GM19023 (cell line): ENCODE measurements around the gene KIFBP.
"Not testable (repeated sequence)": the region's sequence is repeated elsewhere in the genome, so short reads cannot be mapped to it uniquely, and the experiment has no call there.

ENCODE experiments used
- ATAC-seq: cut with Tn5 transposase; IDR thresholded peaks from one replicate; pipeline ENCODE4 v1.9.1; 2021; ENCODE audit warnings: mild to moderate bottlenecking, moderate library complexity; ENCODE audit not compliant: unreplicated experiment

KIFBP gene

DNA sequence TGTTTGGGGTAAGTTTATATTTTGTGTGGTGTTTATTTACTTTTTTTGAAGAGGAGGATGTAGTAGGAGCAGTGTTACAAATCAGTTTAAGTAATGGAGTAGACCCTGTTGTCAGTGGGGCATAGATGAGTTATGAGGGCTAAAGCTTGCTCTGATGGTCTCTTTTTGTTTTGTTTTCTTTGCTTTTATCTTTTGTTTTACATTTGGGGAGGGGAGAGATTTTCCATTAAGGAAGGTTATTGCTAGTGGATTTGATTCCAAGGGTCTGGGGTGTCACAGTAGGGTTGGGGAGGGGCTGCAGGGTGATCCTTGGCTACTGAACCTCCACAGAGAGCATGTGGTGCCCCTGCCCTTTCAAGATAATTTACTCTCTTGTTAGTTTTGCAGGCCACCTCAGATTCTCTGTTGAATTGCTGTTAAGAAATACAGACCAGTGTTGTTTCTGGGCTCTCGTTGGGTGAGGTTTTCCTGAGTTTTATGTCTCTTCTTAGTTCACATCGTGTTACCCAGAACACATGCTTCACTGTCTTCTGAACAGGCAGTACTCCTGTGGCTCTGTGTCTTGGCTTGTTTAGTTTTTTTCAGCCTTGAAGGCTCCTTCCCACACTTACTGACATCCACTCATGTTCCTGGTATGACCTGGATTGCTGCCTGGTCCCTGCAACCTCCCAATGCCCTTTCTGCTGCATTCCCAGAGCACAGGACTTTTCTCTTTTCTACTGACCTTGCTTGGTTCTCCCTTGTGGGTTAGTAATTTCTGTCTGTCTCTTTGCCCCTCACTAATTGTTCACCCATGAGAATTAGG, 4.2 kb downstream of the KIFBP start:
- ATAC-seq: no peak

DNA sequence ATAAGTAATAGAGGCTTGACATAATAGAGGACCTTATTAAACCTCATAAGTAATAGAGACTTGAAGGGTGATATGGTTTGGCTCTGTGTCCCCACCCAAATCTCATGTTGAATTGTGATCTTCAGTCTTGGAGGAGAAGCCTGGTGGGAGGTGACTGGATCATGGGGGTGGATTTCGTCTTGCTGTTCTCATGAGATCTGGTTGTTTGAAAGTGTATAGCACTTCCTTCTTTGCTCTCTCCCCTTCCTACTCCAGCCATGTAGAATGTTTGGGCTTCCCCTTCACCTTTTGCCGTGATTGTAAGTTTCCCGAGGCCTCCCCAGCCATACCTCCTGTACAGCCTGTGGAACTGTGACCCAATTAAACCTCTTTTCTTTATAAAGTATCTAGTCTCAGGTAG, 8.6 kb downstream of the KIFBP start:
- ATAC-seq: peak; percentile 22

DNA sequence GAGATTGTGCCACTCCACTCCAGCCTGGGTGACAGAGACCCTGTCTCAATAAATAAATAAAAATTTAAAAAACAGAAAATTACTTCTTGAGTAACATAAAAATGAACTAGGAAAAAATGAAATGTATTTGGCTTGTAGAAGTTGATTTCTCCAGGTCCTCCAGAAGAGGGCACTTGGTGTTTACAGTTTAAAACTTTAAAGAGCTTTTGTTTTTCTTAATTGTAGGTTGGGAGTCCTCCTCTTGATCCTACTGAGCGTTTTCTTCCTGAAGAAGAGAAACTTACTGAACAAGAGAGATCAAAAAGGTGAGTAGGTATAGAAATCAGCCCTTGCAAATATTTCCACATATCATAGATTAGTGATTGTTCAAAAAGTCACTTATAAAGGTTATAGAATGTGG, 16.2 kb downstream of the KIFBP start:
- ATAC-seq: no peak

DNA sequence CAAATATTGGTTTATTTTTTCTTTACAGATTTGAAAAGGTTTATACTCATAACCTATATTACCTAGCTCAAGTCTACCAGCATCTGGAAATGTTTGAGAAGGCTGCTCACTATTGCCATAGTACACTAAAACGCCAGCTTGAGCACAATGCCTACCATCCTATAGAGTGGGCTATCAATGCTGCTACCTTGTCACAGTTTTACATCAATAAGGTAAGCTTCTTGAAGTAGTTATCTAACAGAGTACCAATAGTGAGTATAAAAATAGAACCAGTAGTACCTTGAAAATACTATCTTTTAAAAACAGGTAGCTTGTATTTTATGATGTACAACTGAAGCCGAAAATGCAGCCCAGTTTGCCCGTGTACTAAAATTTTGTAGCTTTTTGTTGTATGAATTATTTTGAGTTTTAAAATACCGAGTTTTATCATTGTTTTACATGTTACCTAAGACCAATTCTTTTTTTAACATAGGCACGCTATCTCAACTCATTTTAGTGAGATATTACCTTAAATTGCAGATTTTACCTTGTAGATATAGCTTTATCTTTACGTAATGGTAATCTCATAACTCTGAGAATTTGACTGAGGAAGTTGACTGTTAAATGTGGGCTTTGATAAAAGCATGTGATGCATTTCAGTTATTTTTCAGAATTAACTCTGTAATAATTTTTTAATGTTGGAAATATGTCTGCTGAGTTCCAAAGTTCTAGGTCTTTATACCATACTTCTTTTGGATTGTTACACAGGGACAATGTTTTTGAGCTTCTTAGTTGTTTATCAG, 17.3 kb downstream of the KIFBP start:
- no peak for ATAC-seq

DNA sequence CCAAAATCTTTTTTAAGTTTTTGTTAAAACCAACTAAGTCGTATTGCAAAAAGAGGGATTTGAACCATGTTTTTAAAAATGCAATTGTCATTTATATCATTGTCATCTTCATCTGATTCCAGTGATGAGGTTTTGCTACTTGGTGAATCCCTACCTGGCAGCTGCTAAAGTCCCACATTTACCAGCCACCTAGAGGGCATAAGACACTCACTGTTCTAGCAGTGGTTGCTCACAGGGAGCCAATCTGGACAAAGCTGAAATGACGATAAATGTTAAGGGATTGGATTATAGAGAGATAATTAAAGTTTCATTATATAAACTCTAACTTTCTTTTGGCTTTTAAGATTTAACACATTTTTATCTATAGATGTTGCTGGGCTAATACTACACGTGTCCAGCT, 18.7 kb downstream of the KIFBP start:
- no peak for ATAC-seq

DNA sequence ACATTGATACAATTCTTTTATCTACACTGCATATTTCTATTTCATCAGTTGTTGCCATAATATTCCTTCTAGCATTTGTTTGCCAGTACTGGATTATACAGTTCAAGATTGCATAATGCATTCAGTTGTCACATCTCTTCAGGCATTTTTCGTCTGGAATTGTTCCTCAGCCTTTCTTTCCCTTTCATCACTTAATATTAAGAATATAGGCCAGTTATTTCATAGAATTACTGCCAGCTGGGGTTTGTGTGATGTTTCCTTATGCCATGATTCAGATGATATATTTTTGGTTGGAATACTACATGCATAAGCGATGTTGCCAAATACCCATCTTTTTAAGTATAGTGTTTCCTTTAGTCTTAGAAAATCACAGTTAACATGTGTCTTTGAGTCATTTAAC, 20.8 kb downstream of the KIFBP start:
- ATAC-seq: no peak

DNA sequence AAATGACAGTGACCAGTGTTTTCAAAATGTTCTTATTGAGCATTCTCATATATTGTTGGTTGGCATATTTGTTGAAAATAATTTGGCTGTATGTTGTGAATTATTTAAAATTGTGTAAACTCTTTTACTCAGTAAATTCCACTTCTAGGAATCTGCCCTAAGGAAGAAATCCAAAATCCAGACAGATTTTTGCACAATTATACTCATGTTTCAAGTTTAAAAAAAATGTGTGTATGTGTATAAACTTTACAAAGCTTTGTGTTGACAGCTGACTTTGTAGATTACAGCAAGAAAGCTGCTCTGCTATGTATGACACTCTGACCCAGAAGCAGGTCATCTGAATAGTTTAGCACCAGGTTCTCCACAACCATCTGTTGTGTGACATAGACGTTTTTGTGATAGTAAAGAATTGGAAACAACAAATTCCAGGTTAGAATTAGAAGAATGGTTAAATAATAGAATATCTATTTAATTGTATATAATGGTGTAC, 21.6 kb downstream of the KIFBP start:
- ATAC-seq: no peak

DNA sequence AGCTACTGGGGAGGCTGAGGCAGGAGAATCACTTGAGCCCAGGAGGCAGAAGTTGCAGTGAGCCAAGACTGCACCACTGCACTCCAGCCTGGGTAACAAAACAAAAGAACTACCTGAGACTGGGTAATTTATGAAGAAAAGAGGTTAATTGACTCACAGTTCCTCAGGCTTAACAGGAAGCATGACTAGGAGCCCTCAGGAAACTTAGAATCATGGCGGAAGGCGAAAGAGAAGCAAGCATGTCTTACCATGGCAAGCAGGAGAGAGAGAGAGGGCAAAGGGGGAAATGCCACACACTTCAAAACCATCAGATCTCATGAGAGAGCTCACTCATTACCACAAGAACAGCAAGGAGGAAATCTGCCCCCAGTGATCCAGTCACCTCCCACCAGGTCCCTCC, 24.2 kb downstream of the KIFBP start:
- ATAC-seq: not testable (repeated sequence)

DNA sequence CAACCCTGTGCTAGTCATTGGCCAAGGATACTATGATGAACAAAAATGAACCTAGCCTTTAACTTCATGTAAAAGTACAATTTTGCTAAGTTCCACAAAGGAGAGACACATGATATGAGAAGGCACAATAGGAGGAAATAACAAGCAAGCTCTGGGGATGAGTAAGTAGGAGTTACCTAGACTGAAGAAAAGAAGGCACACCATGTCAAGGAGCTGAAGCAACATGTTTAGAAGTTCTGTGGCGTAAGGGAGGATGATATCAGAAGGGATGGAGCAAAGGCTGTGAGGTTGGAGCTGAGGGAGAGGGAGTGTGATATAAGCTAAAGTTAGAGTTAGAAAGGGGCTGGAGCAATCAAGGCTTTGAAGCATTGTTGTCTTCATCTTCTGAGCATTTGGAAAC, 25.6 kb downstream of the KIFBP start:
- no peak for ATAC-seq

DNA sequence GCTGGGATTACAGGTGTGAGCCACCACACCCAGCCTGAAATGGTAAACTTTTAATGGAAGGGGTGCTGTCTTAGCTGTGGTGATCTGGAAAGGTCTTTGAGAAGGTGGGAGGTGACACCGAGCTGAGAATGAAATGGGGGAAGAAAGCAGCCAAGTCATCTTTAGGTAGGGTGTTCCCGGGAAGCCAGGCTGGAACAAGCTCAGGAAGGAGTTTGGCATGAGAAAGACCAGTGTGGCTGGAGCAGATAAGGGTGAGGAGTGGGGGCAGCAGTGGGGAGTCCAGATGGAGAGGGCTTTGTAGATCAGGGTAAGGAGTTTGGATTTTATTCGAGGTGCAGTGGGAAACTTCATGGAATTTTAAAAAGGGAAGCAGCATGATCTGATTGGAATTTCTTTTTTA, 30.0 kb downstream of the KIFBP start:
- no peak for ATAC-seq

DNA sequence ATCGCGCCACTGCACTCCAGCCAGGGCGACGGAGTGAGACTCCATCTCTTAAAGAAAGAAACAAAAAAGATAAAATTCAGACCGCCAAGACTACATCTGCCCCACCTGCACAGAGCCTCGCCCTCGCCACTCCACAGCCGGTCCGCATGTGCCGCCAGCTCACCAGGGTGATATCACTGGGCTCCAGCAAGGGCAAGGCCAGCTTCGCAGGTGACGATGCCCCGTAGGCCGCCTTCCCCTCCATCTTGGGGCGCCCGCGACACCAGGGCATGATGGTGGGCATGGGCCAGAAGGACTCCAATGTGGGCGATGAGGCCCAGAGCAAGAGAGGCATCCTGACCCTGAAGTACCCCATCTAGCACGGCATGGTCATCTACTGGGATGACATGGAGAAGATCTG, 34.0 kb downstream of the KIFBP start:
- no peak for ATAC-seq

DNA sequence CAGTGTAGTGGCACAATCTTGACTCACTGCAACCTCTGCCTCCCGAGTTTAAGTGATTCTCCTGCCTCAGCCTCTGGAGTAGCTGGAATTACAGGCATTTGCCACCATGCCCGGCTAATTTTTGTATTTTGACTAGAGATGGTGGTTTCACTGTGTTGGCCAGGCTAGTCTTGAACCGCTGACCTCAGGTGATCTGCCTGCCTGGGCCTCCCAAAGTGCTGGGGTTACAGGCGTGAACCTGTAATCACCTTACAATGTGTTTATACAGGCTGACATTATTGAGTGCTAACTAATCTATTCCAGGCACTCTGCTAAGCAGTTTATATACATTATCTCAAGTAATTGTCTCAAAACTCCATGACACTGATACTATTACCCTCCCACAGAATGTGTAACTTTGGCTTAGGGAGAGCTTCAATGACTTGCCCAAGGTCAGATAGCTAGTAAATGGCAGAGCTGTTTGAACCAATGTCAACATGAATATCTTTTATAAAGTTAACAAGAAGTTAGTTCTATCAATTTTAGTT, 36.8 kb downstream of the KIFBP start:
- ATAC-seq: no peak

DNA sequence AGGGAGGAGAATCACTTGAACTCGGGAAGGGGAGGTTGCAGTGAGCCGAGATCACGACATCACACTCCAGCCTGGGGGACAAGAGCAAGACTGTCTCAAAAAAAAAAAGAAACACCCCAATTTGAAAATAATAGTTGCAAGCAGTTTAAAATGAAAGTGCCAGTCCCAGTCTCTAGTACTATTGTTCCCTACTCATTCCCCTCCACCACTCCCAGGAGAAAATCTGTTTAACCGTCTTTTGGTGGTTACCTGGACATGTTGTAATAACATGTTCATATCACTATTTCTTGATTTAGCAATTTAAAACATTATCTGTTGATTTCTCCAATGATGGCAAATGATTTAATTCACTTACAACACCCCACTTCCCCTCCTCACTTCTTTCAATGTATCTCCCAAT, 44.7 kb downstream of the KIFBP start:
- no peak for ATAC-seq

DNA sequence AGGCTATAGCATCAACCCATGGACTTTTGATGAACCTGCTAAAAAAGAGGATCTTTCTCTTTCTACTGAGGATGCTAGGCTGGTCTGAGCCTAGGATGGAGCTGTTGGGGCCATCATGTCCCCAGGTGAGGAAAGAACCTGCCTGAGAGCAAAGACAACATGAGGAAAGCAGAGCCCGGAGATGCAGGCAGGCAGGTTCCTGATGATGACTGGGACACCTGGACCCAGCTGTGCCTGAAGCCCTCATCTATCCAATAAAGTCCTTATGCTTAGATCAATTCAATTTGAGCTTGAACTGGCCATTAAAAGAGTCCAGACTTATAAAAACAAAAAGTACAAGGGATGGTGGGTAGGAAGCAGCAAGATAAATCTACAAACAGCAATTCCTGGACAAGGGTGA, 48.9 kb downstream of the KIFBP start:
- ATAC-seq: no peak

DNA sequence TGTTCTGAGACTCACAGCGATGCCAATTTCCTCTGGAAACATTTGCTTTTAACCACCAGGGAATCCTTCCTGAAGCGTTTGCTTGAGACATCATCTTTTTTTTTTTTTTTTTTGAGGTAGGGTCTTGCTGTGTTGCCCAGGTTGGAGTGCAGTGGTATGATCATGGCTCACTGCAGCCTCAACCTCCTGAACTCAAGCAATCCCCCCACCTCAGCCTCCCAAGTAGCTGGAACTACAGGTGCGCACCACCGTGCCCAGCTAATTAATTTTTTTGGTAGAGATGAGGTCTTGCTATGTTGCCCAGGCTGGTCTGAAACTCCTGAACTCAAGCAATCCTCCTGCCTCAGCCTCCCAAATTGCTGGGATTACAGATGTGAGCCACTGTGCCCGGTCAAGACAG, 52.3 kb downstream of the KIFBP start:
- not testable (repeated sequence) for ATAC-seq

DNA sequence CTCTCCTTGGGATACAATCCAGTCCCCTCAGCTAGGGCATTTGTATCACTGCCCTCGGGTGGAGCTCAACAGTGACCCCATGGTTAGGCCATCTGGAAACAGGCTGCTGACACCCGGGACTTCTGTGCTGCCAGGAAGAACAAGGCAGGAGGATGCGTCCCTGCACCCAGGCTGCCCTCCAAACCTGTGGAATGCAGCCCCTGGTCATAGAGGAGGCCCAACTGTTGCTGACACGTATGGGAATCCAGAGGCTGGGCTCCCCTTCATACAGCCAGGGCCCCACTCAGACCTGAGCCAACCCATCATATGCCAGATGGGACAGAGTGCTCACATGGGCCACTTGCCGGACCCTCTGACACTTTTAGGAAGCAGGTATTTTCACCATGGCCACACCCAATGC, 53.8 kb downstream of the KIFBP start:
- ATAC-seq: no peak

DNA sequence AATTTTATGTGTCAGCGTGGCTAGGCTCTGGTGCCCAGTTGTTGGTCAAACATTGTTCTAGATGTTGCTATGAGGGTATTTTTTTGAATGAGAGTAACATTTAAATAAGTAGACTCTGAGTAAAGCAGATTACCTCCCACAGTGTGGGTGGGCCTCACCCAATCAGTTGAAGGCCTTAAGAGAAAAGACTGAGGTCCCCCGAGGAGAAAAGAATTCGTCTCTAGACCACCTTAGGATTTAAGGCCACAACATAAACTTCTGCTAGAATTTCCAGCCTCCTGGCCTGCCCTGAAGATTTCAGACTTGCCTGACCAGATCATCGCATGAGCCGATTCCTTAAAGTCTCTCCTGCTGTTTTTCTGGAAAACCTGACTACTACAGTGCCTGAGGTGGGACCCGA, 54.2 kb downstream of the KIFBP start:
- no peak for ATAC-seq

DNA sequence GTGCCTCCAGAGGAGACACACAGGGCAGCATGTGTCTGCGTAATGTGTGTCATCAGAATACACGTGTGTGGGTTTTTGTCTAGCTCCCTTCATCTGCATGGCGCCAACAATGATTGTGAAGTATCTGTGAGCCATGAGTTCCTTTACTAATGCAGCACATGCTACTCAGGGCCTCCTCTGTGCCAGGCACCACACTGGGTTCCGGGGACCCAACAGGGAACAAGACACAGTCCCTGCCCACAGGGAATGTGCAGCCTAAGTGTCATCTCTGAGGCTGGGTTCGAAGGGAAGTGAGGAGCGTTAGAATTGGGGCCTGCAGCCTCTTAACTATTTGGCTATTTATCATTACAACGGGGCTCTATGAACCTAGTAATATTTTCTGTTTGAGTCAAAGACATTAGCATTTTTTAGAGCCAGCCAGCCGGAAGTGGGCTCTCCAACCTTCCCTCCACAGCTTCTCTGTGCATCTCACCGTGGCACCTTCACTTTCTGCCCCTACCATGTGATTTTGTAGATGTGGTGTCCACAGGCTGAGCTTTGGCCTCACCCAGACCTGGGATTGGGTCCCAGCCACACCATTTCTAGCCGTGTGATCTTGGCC, 55.4 kb downstream of the KIFBP start:
- ATAC-seq: peak; percentile 44

DNA sequence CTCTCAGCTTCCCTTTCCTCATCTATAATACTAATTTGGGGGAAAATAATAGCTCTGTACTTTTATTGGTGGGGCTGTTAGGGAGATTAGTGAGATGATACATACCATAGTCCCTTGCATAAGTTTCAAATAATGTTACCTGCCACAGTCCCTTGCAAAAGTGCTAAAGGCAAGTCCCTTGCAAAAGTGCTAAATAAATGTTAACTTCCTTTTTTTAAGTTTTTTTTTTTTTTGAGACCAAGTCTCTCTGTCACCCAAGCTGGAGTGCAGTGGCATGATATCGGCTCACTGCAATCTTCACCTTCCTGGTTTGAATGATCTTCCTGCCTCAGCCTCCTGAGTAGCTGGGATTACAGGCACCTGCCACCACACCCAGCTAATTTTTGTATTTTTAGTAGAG, 55.9 kb downstream of the KIFBP start:
- no peak for ATAC-seq

DNA sequence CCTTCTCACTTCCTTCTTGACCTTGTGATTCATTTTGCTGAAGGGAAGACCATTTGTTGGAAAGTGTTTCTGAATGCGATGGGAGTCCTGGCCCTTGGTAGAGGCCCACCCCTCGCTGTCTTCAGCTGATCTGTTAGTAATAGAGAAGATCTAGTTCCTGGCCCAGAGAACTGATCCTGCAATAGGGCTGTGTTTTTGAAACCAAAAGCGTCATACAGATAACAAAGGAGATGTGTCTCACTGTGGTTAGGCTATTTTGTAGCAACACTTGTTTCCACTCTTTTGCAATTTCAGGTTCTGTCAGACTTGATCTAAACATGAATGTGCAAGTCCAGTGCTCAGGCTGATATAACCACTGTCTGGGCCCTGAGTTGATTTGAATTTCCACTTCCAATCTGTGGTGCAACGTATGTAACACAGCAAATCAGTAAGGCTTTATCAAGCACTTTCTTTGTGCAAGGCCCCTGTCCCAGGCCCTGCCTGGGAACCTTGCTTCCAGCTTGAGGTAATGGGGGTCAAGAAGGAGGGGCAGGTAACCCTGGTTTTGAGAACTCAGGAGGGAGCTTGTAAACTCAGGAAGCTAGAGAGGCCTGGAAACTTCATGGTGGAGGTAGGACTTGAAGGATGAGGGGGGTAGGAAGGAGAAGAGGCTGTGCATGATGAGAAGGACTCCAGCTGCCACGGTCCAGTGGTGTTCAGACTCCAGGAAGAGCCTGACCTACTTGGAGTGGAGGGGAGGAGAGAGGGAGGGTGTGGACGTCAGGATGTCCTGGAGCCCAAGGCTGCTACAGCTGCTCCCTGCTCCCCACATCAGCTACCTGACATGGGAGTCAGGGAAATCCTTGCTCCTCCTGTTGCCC, 57.1 kb downstream of the KIFBP start:
- ATAC-seq: peak; percentile 63
